A549 (cell line): ENCODE results near the gene DMRT3. TPM values are rescaled to one million over a fixed set of nuclear protein-coding genes. Genes with fewer than 3 reads are reported as not detected.

ENCODE experiments used
- ATAC-seq, 2 experiments: fragments of 200-7000 bp in 1 of 2; fragments of >200 bp in 1 of 2; cut with Nextera tagmentation in 1 of 2; cut with Tn5 transposase in 1 of 2; 3 replicates each; pipeline versions ENCODE4 v1.8.0 to v1.9.1; 2018 to 2020; ENCODE audit warnings: mild to moderate bottlenecking in 1 of 2, moderate library complexity in 1 of 2
- CTCF ChIA-PET: fragments of 300-600 bp; sonication (Branson Sonifier 250); formaldehyde crosslinking; extraction: SDS; loops from one replicate; lab custom pipeline; 2021; ENCODE audit warnings: antibody characterized with exemption, inconsistent platforms; lab: Yijun Ruan, JAX
- POLR2A ChIA-PET: fragments of 350-600 bp; formaldehyde crosslinking; extraction: SDS; loops from one replicate; lab custom pipeline; 2021; ENCODE audit warnings: antibody characterized with exemption, inconsistent platforms; lab: Yijun Ruan, JAX
- DNase-seq, 2 experiments: peaks; one replicate each; pipeline versions ENCODE4 v3.0.0 to v3.0.0-alpha.2; 2011 to 2016; ENCODE audit warnings: low read depth in 1 of 2, low spot score in 1 of 2
- FAIRE-seq: peaks from 2 replicates; lab custom pipeline; 2011; peaks lifted over from hg19 to GRCh38; lab: Jason Lieb, UNC
- H3K27ac ChIP-seq, 2 experiments: fragments of >200 bp; sonication (Bioruptor Twin); formaldehyde crosslinking; 3 replicates each; pipeline ENCODE4 v1.5.1; 2016 to 2017
- H3K4me1 ChIP-seq: fragments of >200 bp; sonication (Bioruptor Twin); formaldehyde crosslinking; 3 replicates; pipeline ENCODE4 v1.6.1; 2016
- H3K4me2 ChIP-seq: fragments of >200 bp; sonication (Bioruptor Twin); formaldehyde crosslinking; 3 replicates; pipeline ENCODE4 v1.6.1; 2016
- H3K4me3 ChIP-seq: fragments of >200 bp; sonication (Bioruptor Twin); formaldehyde crosslinking; 3 replicates; pipeline ENCODE4 v1.5.1; 2016
- H3K9me3 ChIP-seq: fragments of >200 bp; sonication (Bioruptor Twin); formaldehyde crosslinking; 3 replicates; pipeline ENCODE4 v1.6.1; 2016
- CBX2 ChIP-seq: fragments of 200-600 bp; sonication (generic); IDR thresholded peaks from 2 replicates; pipeline ENCODE4 v1.6.1; 2016; ENCODE audit warnings: low read depth, mild to moderate bottlenecking, borderline replicate concordance
- CBX8 ChIP-seq: fragments of 200-600 bp; sonication (generic); IDR thresholded peaks from 2 replicates; pipeline ENCODE4 v1.6.1; 2016
- CHD2 ChIP-seq: fragments of 150-350 bp; IDR thresholded peaks from 2 replicates; pipeline ENCODE4 v1.6.1; 2014; ENCODE audit warnings: low read length; ENCODE audit not compliant: partially characterized antibody
- CHD4 ChIP-seq: fragments of 200-600 bp; sonication (generic); IDR thresholded peaks from 2 replicates; pipeline ENCODE4 v1.6.1; 2016; ENCODE audit warnings: antibody characterized with exemption, mild to moderate bottlenecking, borderline replicate concordance
- EHMT2 ChIP-seq: fragments of 200-600 bp; sonication (generic); IDR thresholded peaks from 2 replicates; pipeline ENCODE4 v1.6.1; 2016; ENCODE audit warnings: antibody characterized with exemption, low read depth, mild to moderate bottlenecking, moderate library complexity
- GATA3 ChIP-seq: IDR thresholded peaks from 2 replicates; pipeline ENCODE4 v1.6.1; 2012; ENCODE audit warnings: borderline replicate concordance
- HEYL ChIP-seq: fragments of 250-450 bp; sonication (Bioruptor Pico); IDR thresholded peaks from 2 replicates; pipeline ENCODE4 v1.8.0; 2021; ENCODE audit warnings: mild to moderate bottlenecking, moderate library complexity
- HMGXB4 ChIP-seq: fragments of 250-450 bp; sonication (Bioruptor Pico); IDR thresholded peaks from 2 replicates; pipeline ENCODE4 v1.5.0; 2021; ENCODE audit warnings: mild to moderate bottlenecking, moderate library complexity, borderline replicate concordance
- KDM5A ChIP-seq: fragments of 200-600 bp; sonication (generic); IDR thresholded peaks from 2 replicates; pipeline ENCODE4 v1.6.1; 2016; ENCODE audit warnings: antibody characterized with exemption, mild to moderate bottlenecking
- MAFK ChIP-seq: fragments of 450-650 bp; IDR thresholded peaks from 2 replicates; pipeline ENCODE4 v1.6.1; 2014; ENCODE audit not compliant: partially characterized antibody
- MAX ChIP-seq: IDR thresholded peaks from 2 replicates; pipeline ENCODE4 v1.6.1; 2012
- MAZ ChIP-seq: fragments of 150-350 bp; IDR thresholded peaks from 2 replicates; pipeline ENCODE4 v1.6.1; 2014; ENCODE audit warnings: antibody characterized with exemption, low read depth, low read length, borderline replicate concordance
- NPAS2 ChIP-seq: fragments of 250-450 bp; sonication (Bioruptor Pico); IDR thresholded peaks from 2 replicates; pipeline ENCODE4 v1.8.0; 2022; ENCODE audit warnings: mild to moderate bottlenecking, moderate library complexity, borderline replicate concordance
- NR3C1 ChIP-seq: fragments of >200 bp; sonication (Bioruptor Twin); formaldehyde crosslinking; IDR thresholded peaks from 3 replicates; pipeline ENCODE4 v1.6.1; 2017
- RAD21 ChIP-seq, 2 experiments: fragments of >200 bp in 1 of 2; sonication (Bioruptor Twin) in 1 of 2; formaldehyde crosslinking in 1 of 2; IDR thresholded peaks in 1 of 2; conservative IDR thresholded peaks in 1 of 2; 2 replicates in 1 of 2; 3 replicates in 1 of 2; pipeline ENCODE4 v1.6.1; 2012 to 2018; ENCODE audit warnings: inconsistent platforms in 1 of 2
- RARB ChIP-seq: fragments of 250-450 bp; sonication (Bioruptor Pico); IDR thresholded peaks from 2 replicates; pipeline ENCODE4 v1.8.0; 2021; ENCODE audit warnings: mild to moderate bottlenecking, moderate library complexity
- TFCP2L1 ChIP-seq: fragments of 250-450 bp; sonication (Bioruptor Pico); IDR thresholded peaks from 2 replicates; pipeline ENCODE4 v1.5.0; 2021; ENCODE audit warnings: mild to moderate bottlenecking
- USF2 ChIP-seq: fragments of 450-650 bp; IDR thresholded peaks from 2 replicates; pipeline ENCODE4 v1.6.1; 2014; ENCODE audit warnings: antibody characterized with exemption
- ZFP36 ChIP-seq: fragments of 450-650 bp; IDR thresholded peaks from 2 replicates; pipeline ENCODE4 v1.6.1; 2014; ENCODE audit warnings: borderline replicate concordance; ENCODE audit not compliant: partially characterized antibody
- WGBS: methylation state at CpG from one replicate; pipeline ENCODE4 v1.1.6; 2017; ENCODE audit errors: missing lambda C conversion rate; 5-methylcytosine and 5-hydroxymethylcytosine counted together
- polyA plus RNA-seq, 4 experiments: library from polyadenylated mRNA; depleted of rRNA in 3 of 4; stranded (reverse); fragments of >200 nt; fragmentation: RNase III in 1 of 4; extraction: RNeasy Plus Mini Kit Qiagen cat#74134 plus additional on column Dnase treatment in 1 of 4; gene quantifications; 2 replicates in 3 of 4; 3 replicates in 1 of 4; pipeline ENCODE4 v1.2.3, GENCODE V29; 2011 to 2017
- TF ChIP-seq, protein P1 (sequence below): fragments of >200 bp; sonication (Bioruptor Twin); formaldehyde crosslinking; IDR thresholded peaks from 3 replicates; pipeline ENCODE4 v1.6.1; 2016
- TF ChIP-seq, protein P2 (sequence below): IDR thresholded peaks from 2 replicates; pipeline ENCODE4 v1.6.1; 2012; ENCODE audit warnings: low read depth, borderline replicate concordance
- TF ChIP-seq, protein P3 (sequence below): fragments of >200 bp; sonication (Bioruptor Twin); formaldehyde crosslinking; IDR thresholded peaks from 3 replicates; pipeline ENCODE4 v1.5.1; 2016

DMRT3 gene
- polyA plus RNA-seq, 2 of the 4 experiments (the other 2 are of a cell fraction) = not detected

GRCh38 chr9:974031-974995 is 2.1 kb upstream of the DMRT3 start:
- no peak overlapping the region for H3K4me3 ChIP-seq
- no peak for TF ChIP-seq RAD21 (conservative IDR thresholded peaks at IDR 0.05 in 1 of 2, IDR thresholded peaks at IDR 0.05 in 1 of 2)
- TF ChIP-seq KDM5A = no peak
- no peak for TF ChIP-seq MAFK
- TF ChIP-seq RARB = no peak
- no peak for TF ChIP-seq EHMT2
- TF ChIP-seq MAX = no peak
- TF ChIP-seq MAZ = no peak
- no peak for TF ChIP-seq HMGXB4 (CRISPR knock-in tag)
- no peak for TF ChIP-seq GATA3
- no peak for TF ChIP-seq CHD2
- TF ChIP-seq, protein P1, sequence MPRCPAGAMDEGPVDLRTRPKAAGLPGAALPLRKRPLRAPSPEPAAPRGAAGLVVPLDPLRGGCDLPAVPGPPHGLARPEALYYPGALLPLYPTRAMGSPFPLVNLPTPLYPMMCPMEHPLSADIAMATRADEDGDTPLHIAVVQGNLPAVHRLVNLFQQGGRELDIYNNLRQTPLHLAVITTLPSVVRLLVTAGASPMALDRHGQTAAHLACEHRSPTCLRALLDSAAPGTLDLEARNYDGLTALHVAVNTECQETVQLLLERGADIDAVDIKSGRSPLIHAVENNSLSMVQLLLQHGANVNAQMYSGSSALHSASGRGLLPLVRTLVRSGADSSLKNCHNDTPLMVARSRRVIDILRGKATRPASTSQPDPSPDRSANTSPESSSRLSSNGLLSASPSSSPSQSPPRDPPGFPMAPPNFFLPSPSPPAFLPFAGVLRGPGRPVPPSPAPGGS = no peak
- 45% methylated on average over 29 of the region's 29 CpGs for WGBS
- ChIA-PET CTCF (interaction anchor here (1.0 to 1.2 kb wide), 2 partner anchors 8 to 35 kb away, joined by 3 to 4 read pairs; no protein-coding TSS in a partner anchor), POLR2A (no interaction called here)
- H3K4me2 ChIP-seq = no peak overlapping the region
- FAIRE-seq (no peak), DNase-seq (no peak), ATAC-seq (no peak)
- H3K27ac ChIP-seq = no peak overlapping the region
- H3K9me3 ChIP-seq = peaks cover 3% of the 10 kb centered on the region; the same call in 1 of the 3 replicates
- peaks cover 4% of the 10 kb centered on the region; the same call in 1 of the 3 replicates for H3K4me1 ChIP-seq

DNA sequence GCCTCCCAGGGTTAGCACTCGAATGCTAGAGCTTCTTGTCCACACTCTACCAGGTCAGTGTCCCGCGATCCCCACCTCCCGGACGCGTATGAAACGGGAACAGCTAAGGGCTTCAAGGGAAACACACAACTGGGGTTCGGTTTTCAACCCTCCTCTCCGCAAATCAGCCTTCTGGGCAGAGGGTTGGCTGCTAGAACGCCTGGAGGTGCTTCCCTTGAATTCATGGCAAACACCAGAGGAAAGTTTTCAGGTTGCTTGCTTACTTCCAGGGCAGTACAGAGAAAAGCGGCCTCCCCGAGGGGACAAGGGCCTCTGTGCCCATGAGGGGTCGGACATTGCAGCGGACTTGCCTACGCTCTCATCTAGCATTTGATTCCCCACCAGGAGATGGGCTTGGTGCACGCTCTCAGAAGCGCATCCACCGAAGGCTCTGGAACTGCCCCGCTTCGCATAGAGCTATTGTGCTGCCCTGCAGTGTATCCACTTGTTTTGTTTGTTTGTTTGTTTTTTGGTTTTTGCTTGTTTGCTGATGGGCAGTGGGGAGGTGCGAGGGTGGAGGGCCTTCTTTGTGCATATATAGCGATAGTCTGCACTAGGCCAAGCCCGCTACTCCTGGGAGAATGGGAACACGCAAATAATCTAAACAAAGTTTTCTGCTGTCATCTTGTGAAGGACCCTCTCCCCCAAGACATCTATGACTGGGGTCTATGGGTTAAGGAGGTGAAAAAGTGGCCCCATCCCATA is 1.3 kb upstream of the DMRT3 start:
- ATAC-seq (no peak), DNase-seq (no peak), FAIRE-seq (no peak)
- ChIA-PET POLR2A (no interaction called here), CTCF (interaction anchor here (1.0 to 1.4 kb wide), 3 partner anchors 9 to 35 kb away, joined by 3 to 4 read pairs (median 4); no protein-coding TSS in a partner anchor)
- Histone ChIP-seq H3K9me3 (peaks cover 3% of the 10 kb centered on the region; the same call in 1 of the 3 replicates), H3K4me2 (no peak overlapping the region), H3K4me1 (peaks cover 4% of the 10 kb centered on the region; the same call in 1 of the 3 replicates), H3K4me3 (no peak overlapping the region), H3K27ac (no peak overlapping the region)
- TF ChIP-seq, protein P2, sequence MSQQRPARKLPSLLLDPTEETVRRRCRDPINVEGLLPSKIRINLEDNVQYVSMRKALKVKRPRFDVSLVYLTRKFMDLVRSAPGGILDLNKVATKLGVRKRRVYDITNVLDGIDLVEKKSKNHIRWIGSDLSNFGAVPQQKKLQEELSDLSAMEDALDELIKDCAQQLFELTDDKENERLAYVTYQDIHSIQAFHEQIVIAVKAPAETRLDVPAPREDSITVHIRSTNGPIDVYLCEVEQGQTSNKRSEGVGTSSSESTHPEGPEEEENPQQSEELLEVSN = no peak
- TF ChIP-seq MAZ = no peak
- 55% methylated on average over 24 of the region's 24 CpGs for WGBS

DNA sequence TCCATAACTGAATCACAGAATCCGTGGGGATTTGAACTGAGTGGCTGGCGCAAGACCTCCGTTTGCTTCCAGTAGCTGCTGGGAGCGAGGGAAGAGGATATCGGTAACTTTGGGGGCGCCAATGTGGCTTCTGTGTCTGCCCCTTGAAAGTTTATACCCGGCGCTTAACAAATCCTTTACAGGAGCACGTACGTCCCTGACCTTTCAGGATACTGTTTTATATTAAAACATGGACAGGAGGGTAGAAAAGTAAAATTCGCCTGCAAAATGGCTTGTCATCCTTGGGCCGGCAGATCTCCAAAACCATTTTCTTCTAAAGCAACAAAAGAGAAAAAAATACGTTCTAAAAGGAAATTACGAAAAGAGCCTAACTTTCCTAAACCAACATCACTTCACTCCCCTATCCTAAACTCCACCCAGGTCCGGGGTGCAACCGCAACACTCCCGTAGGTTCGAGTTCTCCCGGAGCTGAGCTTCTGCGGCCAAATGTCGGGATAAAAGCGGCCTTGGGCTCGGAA is 656 bp upstream of the DMRT3 start:
- H3K27ac ChIP-seq = no peak overlapping the region
- no peak for ATAC-seq
- peaks cover 4% of the 10 kb centered on the region; the same call in 1 of the 3 replicates for H3K4me1 ChIP-seq
- no peak for FAIRE-seq
- ChIA-PET CTCF (interaction anchor here (0.6 to 1.7 kb wide), 4 partner anchors 9 to 63 kb away, joined by 4 to 5 read pairs (median 4); no protein-coding TSS in a partner anchor), POLR2A (no interaction called here)
- no peak for DNase-seq
- peak overlapping the region; percentile 42 for H3K4me3 ChIP-seq
- peaks cover 3% of the 10 kb centered on the region; the same call in 1 of the 3 replicates for H3K9me3 ChIP-seq
- H3K4me2 ChIP-seq = peak overlapping the region; percentile 87
- WGBS = 32% methylated on average over 23 of the region's 23 CpGs
- TF ChIP-seq NPAS2 (CRISPR knock-in tag) = no peak
- TF ChIP-seq CHD4 = no peak
- no peak for TF ChIP-seq NR3C1
- no peak for TF ChIP-seq CBX8
- no peak for TF ChIP-seq MAZ
- TF ChIP-seq RAD21 (conservative IDR thresholded peaks at IDR 0.05 in 1 of 2, IDR thresholded peaks at IDR 0.05 in 1 of 2) = no peak
- no peak for TF ChIP-seq ZFP36
- TF ChIP-seq TFCP2L1 (CRISPR knock-in tag) = no peak
- TF ChIP-seq CBX2 = no peak
- TF ChIP-seq, protein P3, sequence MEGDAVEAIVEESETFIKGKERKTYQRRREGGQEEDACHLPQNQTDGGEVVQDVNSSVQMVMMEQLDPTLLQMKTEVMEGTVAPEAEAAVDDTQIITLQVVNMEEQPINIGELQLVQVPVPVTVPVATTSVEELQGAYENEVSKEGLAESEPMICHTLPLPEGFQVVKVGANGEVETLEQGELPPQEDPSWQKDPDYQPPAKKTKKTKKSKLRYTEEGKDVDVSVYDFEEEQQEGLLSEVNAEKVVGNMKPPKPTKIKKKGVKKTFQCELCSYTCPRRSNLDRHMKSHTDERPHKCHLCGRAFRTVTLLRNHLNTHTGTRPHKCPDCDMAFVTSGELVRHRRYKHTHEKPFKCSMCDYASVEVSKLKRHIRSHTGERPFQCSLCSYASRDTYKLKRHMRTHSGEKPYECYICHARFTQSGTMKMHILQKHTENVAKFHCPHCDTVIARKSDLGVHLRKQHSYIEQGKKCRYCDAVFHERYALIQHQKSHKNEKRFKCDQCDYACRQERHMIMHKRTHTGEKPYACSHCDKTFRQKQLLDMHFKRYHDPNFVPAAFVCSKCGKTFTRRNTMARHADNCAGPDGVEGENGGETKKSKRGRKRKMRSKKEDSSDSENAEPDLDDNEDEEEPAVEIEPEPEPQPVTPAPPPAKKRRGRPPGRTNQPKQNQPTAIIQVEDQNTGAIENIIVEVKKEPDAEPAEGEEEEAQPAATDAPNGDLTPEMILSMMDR = no peak
- no peak for TF ChIP-seq USF2
- TF ChIP-seq HEYL (CRISPR knock-in tag) = no peak
